ENCODE results near the gene DNAAF1. TPM values are rescaled to one million over a fixed set of nuclear protein-coding genes. Genes with fewer than 3 reads are reported as not detected.
A peak's percentile ranks its signal among the peaks of the same experiment; 100 is the strongest.
"Not testable (repeated sequence)": the region's sequence is repeated elsewhere in the genome, so short reads cannot be mapped to it uniquely, and the experiment has no call there.

Gene DNAAF1
- total RNA-seq, 4 donors from 2014 or later: not detected

- Histone ChIP-seq H3K4me3 (no peak overlapping the region), H3K9me3 (no peaks in the 10 kb centered on the region), H3K27ac (no peak overlapping the region), H3K27me3 (no peaks in the 10 kb centered on the region), H3K36me3 (peaks cover 0 to 5% (median 2%) of the 10 kb centered on the region in 4 donors), H3K4me1 (peaks cover 6 to 26% (median 11%) of the 10 kb centered on the region in 4 donors)
- in situ Hi-C loops (cut with MboI; ENCODE audit: low pct_ligation_motif_present in 1 of 4, low pct_unique_long_range_greater_than_20kb in 1 of 4, low sequenced_read_pairs in 3 of 4): loop anchor here in 1 of 4 donors (25.0 kb wide), 1 partner anchor 379 kb away; no protein-coding TSS in a partner anchor
- TF ChIP-seq POLR2A (IDR thresholded peaks at IDR 0.05) (no peak), CTCF (IDR thresholded peaks at IDR 0.05) (no peak), POLR2AphosphoS5 (IDR thresholded peaks at IDR 0.05) (no peak), EP300 (IDR thresholded peaks at IDR 0.05; ENCODE audit: low read depth) (no peak)
- WGBS, 2 donors (ENCODE audit: low coverage in 1 of 2): 81% methylated on average over 2 of the region's 2 CpGs; no CpG with 5 or more reads in 1 of the 2 donors
- no peak for DNase-seq
- intact Hi-C loops (cut with DNase I; ENCODE audit: low total_unique reads): no loop called here
Measured at GRCh38 chr16:84107921-84108320, 37.2 kb upstream of the DNAAF1 start.

GRCh38 chr16:84109598-84110335 lies 35.3 kb upstream of the DNAAF1 start:
- Histone ChIP-seq H3K9me3 (no peaks in the 10 kb centered on the region), H3K4me1 (peaks cover under 1 to 22% (median 4%) of the 10 kb centered on the region in 4 donors), H3K4me3 (no peak overlapping the region), H3K27ac (no peak overlapping the region), H3K36me3 (peaks cover 0 to 5% (median 2%) of the 10 kb centered on the region in 4 donors), H3K27me3 (no peaks in the 10 kb centered on the region)
- in situ Hi-C loops (cut with MboI; ENCODE audit: low pct_ligation_motif_present in 1 of 4, low pct_unique_long_range_greater_than_20kb in 1 of 4, low sequenced_read_pairs in 3 of 4): loop anchor here in 1 of 4 donors (25.0 kb wide), 1 partner anchor 378 kb away; no protein-coding TSS in a partner anchor
- DNase-seq: no peak
- 68 to 70% methylated on average over 4 to 6 of the region's 6 CpGs for WGBS, 2 donors (ENCODE audit: low coverage in 1 of 2)
- intact Hi-C loops (cut with DNase I; ENCODE audit: low total_unique reads): no loop called here
- no peak for TF ChIP-seq POLR2AphosphoS5 (IDR thresholded peaks at IDR 0.05)
- TF ChIP-seq CTCF (IDR thresholded peaks at IDR 0.05): no peak
- no peak for TF ChIP-seq EP300 (IDR thresholded peaks at IDR 0.05; ENCODE audit: low read depth)
- TF ChIP-seq POLR2A (IDR thresholded peaks at IDR 0.05): no peak

GRCh38 chr16:84110527-84110926 lies 34.6 kb upstream of the DNAAF1 start:
- TF ChIP-seq POLR2A (IDR thresholded peaks at IDR 0.05): no peak
- no peak for TF ChIP-seq EP300 (IDR thresholded peaks at IDR 0.05; ENCODE audit: low read depth)
- no peak for TF ChIP-seq POLR2AphosphoS5 (IDR thresholded peaks at IDR 0.05)
- TF ChIP-seq CTCF (IDR thresholded peaks at IDR 0.05): no peak
- no peak overlapping the region for H3K27ac ChIP-seq

GRCh38 chr16:84111525-84111924 lies 33.6 kb upstream of the DNAAF1 start:
- Histone ChIP-seq H3K4me1 (peaks cover 10 to 34% (median 15%) of the 10 kb centered on the region in 4 donors), H3K36me3 (peaks cover 0 to 5% (median 2%) of the 10 kb centered on the region in 4 donors), H3K27ac (peak overlapping the region in 1 of 4 donors; percentile 5), H3K4me3 (no peak overlapping the region), H3K27me3 (no peaks in the 10 kb centered on the region), H3K9me3 (no peaks in the 10 kb centered on the region)
- intact Hi-C loops (cut with DNase I; ENCODE audit: low total_unique reads) (no loop called here), in situ Hi-C loops (cut with MboI; ENCODE audit: low pct_ligation_motif_present in 1 of 4, low pct_unique_long_range_greater_than_20kb in 1 of 4, low sequenced_read_pairs in 3 of 4) (loop anchor here in 1 of 4 donors (25.0 kb wide), 1 partner anchor 376 kb away; no protein-coding TSS in a partner anchor)
- no peak for TF ChIP-seq CTCF (IDR thresholded peaks at IDR 0.05)
- no peak for TF ChIP-seq POLR2AphosphoS5 (IDR thresholded peaks at IDR 0.05)
- no peak for TF ChIP-seq POLR2A (IDR thresholded peaks at IDR 0.05)
- TF ChIP-seq EP300 (IDR thresholded peaks at IDR 0.05; ENCODE audit: low read depth): no peak
- 59 to 71% methylated on average over 3 of the region's 3 CpGs for WGBS, 2 donors (ENCODE audit: low coverage in 1 of 2)
- DNase-seq: no peak

More at GRCh38 chr16:84110527-84110926, 34.6 kb upstream of the DNAAF1 start:
- 68 to 75% methylated on average over 2 to 3 of the region's 3 CpGs for WGBS, 2 donors (ENCODE audit: low coverage in 1 of 2)
- Histone ChIP-seq H3K27me3 (no peaks in the 10 kb centered on the region), H3K4me1 (peaks cover 8 to 30% (median 11%) of the 10 kb centered on the region in 4 donors), H3K9me3 (no peaks in the 10 kb centered on the region), H3K36me3 (peaks cover 0 to 5% (median 2%) of the 10 kb centered on the region in 4 donors), H3K4me3 (no peak overlapping the region)
- in situ Hi-C loops (cut with MboI; ENCODE audit: low pct_ligation_motif_present in 1 of 4, low pct_unique_long_range_greater_than_20kb in 1 of 4, low sequenced_read_pairs in 3 of 4): loop anchor here in 1 of 4 donors (25.0 kb wide), 1 partner anchor 377 kb away; no protein-coding TSS in a partner anchor
- intact Hi-C loops (cut with DNase I; ENCODE audit: low total_unique reads): no loop called here
- no peak for DNase-seq

GRCh38 chr16:84111949-84112348 lies 33.2 kb upstream of the DNAAF1 start:
- H3K36me3 ChIP-seq; H3K4me3 ChIP-seq; H3K9me3 ChIP-seq; DNase-seq; H3K27me3 ChIP-seq; intact Hi-C loops (cut with DNase I; ENCODE audit: low total_unique reads); H3K27ac ChIP-seq: not testable (repeated sequence)
- 90 to 94% methylated on average over 3 of the region's 3 CpGs for WGBS, 2 donors (ENCODE audit: low coverage in 1 of 2)
- in situ Hi-C loops (cut with MboI; ENCODE audit: low pct_ligation_motif_present in 1 of 4, low pct_unique_long_range_greater_than_20kb in 1 of 4, low sequenced_read_pairs in 3 of 4): loop anchor here in 1 of 4 donors (25.0 kb wide), 1 partner anchor 375 kb away; no protein-coding TSS in a partner anchor
- H3K4me1 ChIP-seq: peaks cover 10 to 34% (median 15%) of the 10 kb centered on the region in 4 donors

Data from transverse colon (tissue), 4 donors.